ENCODE measurements around the gene GNAT2.

GNAT2 gene

DNA sequence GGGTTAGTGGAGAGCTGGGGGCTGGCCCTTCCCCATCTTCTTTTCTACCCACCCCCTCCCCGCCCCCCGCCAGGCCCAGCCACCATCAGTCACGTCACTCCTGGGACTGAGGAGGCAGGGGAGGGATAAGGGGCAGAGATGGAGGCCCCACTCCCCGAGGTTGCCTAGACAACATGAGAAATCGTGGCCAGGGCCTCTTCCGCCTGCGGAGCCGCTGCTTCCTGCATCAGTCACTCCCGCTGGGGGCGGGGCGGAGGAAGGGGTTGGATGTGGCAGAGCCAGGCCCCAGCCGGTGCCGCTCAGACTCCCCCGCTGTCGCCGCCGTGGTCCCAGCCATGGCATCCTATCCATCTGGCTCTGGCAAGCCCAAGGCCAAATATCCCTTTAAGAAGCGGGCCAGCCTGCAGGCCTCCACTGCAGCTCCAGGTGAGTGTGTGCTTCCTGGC, 1.4 kb upstream of the GNAT2 start:
- H3K4me3 ChIP-seq (ENCODE audit: low read depth in 1 of 2, low read length in 1 of 2): peak overlapping the region; percentile 92 to 98
- peak overlapping the region; percentile 97 for H3K27ac ChIP-seq
- H3K27me3 ChIP-seq: no peaks in the 10 kb centered on the region
- TF ChIP-seq, protein P1, sequence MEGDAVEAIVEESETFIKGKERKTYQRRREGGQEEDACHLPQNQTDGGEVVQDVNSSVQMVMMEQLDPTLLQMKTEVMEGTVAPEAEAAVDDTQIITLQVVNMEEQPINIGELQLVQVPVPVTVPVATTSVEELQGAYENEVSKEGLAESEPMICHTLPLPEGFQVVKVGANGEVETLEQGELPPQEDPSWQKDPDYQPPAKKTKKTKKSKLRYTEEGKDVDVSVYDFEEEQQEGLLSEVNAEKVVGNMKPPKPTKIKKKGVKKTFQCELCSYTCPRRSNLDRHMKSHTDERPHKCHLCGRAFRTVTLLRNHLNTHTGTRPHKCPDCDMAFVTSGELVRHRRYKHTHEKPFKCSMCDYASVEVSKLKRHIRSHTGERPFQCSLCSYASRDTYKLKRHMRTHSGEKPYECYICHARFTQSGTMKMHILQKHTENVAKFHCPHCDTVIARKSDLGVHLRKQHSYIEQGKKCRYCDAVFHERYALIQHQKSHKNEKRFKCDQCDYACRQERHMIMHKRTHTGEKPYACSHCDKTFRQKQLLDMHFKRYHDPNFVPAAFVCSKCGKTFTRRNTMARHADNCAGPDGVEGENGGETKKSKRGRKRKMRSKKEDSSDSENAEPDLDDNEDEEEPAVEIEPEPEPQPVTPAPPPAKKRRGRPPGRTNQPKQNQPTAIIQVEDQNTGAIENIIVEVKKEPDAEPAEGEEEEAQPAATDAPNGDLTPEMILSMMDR (IDR thresholded peaks at IDR 0.05): peak; percentile 48
- H3K36me3 ChIP-seq: peaks cover 13% of the 10 kb centered on the region
- peaks cover 75 to 78% of the 10 kb centered on the region in 2 experiments for H3K4me1 ChIP-seq (ENCODE audit: control insufficient read depth in 1 of 2, insufficient read depth in 1 of 2, low read depth in 1 of 2, low read length in 1 of 2)
- H3K9me3 ChIP-seq: no peaks in the 10 kb centered on the region

DNA sequence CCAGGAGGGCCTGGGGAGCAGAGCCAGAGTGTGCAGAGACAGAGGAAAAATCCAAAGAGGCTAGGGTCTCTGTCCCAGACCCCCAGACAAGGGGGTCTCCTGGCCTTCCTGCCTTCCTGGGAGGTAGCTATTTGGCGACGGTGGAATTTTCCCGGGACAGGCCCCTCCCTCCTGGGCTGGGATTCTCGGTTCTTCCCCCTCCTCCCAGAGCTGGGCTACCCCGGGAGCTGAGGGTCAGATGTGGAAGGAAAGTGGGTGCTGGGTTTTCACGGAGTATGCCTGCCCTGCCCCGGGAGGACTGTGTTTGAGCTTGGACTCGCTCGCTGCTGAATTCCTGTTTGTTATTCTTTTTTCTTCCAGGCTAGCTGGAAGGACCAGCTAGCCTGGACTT, 980 bp upstream of the GNAT2 start:
- H3K9me3 ChIP-seq: no peaks in the 10 kb centered on the region
- peak overlapping the region; percentile 97 for H3K27ac ChIP-seq
- peaks cover 8% of the 10 kb centered on the region for H3K36me3 ChIP-seq
- TF ChIP-seq, protein P1 (IDR thresholded peaks at IDR 0.05): no peak
- H3K4me3 ChIP-seq (ENCODE audit: low read depth in 1 of 2, low read length in 1 of 2): peak overlapping the region; percentile 92 to 98
- peaks cover 80 to 83% of the 10 kb centered on the region in 2 experiments for H3K4me1 ChIP-seq (ENCODE audit: control insufficient read depth in 1 of 2, insufficient read depth in 1 of 2, low read depth in 1 of 2, low read length in 1 of 2)
- H3K27me3 ChIP-seq: no peaks in the 10 kb centered on the region

DNA sequence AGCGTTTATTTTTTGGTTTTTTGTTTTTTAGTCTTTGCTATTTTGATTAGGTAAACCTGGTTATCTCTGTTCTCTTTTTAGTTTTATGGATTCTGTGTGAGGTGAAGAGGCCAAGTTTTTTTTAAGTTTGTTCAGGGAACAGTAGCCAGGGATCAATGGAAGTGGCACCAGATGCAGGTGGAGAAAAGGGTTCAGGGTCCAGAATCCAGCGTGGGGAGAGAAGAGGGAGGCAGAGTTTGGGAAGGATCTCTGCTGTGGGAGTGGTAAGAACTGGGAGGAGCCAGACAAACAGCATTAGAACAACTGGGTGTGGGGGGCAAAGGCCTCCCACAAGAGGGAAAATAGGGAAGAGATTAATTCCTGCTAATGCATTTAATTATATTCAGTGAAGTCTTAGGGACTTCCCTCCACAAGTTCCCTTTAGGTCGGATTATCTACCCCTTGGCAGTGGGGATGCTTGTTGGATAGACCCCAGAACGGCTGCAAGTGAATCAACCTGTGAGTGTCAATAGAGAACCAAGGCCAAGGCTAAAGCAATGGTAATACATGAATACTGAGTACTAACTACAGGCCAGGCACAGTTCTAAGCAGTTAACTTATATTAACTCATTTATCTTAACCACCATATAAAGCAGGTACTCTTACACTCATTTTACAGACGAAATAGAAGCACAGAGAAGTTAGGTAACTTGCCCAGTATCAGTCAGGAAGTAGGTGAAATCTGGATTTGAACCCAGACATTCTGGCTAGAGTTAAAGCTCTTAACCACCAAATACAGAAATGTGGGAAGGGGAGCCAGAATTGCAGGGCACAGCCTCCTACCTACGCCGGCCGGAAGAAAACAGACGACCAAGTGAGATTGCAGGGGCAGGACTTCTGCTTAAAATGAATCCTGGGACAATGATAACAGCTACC, 498 bp downstream of the GNAT2 start:
- Histone ChIP-seq H3K9me3 (no peaks in the 10 kb centered on the region), H3K27ac (peak overlapping the region; percentile 97), H3K4me1 (ENCODE audit: control insufficient read depth in 1 of 2, insufficient read depth in 1 of 2, low read depth in 1 of 2, low read length in 1 of 2) (peaks cover 81 to 88% of the 10 kb centered on the region in 2 experiments), H3K4me3 (ENCODE audit: low read depth in 1 of 2, low read length in 1 of 2) (peak overlapping the region; percentile 92 to 98), H3K27me3 (no peaks in the 10 kb centered on the region), H3K36me3 (no peaks in the 10 kb centered on the region)
- TF ChIP-seq, protein P1 (IDR thresholded peaks at IDR 0.05): peak; percentile 35

DNA sequence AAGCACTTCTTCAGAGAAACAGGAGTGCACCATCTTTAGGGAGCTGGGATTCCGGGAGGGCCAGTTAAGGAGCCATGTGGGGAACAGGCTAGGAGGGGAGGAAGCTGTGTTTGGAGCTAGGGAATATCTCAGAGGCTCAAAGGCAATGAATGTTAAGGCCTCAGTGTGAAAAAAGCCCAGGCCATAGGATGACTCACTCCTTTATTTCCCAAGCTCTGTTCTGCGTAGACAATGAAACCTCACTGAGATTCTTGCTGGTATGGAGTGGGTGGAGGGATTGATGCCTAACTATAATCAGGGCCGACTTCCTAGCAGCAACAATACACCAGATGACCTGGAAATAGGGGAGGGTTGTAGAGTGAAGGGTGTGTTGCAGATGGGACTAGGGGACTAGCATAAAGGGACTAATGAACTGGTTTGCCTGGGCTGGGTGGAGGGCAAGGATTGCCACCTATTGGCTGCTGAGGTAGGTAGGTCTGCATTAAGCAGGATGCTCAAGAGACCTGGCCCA, 2.1 kb downstream of the GNAT2 start:
- Histone ChIP-seq H3K4me1 (ENCODE audit: control insufficient read depth in 1 of 2, insufficient read depth in 1 of 2, low read depth in 1 of 2, low read length in 1 of 2) (peaks cover 65 to 77% of the 10 kb centered on the region in 2 experiments), H3K27me3 (no peaks in the 10 kb centered on the region), H3K9me3 (no peaks in the 10 kb centered on the region), H3K27ac (peak overlapping the region; percentile 97), H3K36me3 (no peaks in the 10 kb centered on the region), H3K4me3 (ENCODE audit: low read depth in 1 of 2, low read length in 1 of 2) (peak overlapping the region; percentile 39 to 46)
- TF ChIP-seq, protein P1 (IDR thresholded peaks at IDR 0.05): no peak

DNA sequence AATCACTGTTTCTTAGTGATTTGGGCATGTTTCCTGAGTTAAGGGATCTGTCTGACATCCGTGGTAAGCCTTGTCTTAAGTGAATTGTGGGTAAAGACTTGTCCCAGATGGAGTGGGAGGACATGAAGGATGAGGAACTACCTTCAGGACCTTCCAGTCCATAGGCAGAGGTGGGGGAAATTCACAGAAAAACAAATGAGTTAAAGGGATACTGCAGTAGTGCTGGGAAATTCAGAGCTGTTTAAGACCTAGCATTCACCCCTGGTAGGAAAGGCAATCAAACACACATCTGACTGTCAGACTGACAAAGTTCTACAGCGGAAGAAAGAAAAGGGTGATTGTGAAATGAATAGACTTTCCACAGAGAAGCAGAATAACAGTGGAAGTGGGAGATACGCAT, 3.0 kb downstream of the GNAT2 start:
- H3K4me3 ChIP-seq (ENCODE audit: low read depth in 1 of 2, low read length in 1 of 2): peak overlapping the region; percentile 39 to 46
- H3K36me3 ChIP-seq: no peaks in the 10 kb centered on the region
- H3K27ac ChIP-seq: peak overlapping the region; percentile 97
- H3K27me3 ChIP-seq: no peaks in the 10 kb centered on the region
- TF ChIP-seq, protein P1 (IDR thresholded peaks at IDR 0.05): no peak
- H3K9me3 ChIP-seq: no peaks in the 10 kb centered on the region
- peaks cover 65 to 77% of the 10 kb centered on the region in 2 experiments for H3K4me1 ChIP-seq (ENCODE audit: control insufficient read depth in 1 of 2, insufficient read depth in 1 of 2, low read depth in 1 of 2, low read length in 1 of 2)
